ENCODE results near the gene MPND.
"Not testable (repeated sequence)": the region's sequence is repeated elsewhere in the genome, so short reads cannot be mapped to it uniquely, and the experiment has no call there.

The MPND gene

GRCh38 chr19:4319067-4319718 lies 24.2 kb upstream of the MPND start:
- no peak for DNase-seq (ENCODE audit: low read depth, low spot score)

- DNase-seq (ENCODE audit: low read depth, low spot score), result no peak
Measured at GRCh38 chr19:4320419-4320818, 22.9 kb upstream of the MPND start.

GRCh38 chr19:4322942-4323665 lies 20.3 kb upstream of the MPND start:
- DNase-seq (ENCODE audit: low read depth, low spot score), result no peak

- DNase-seq (ENCODE audit: low read depth, low spot score), result no peak
Measured at GRCh38 chr19:4323692-4324091, 19.7 kb upstream of the MPND start.

GRCh38 chr19:4324228-4324627 lies 19.1 kb upstream of the MPND start:
- no peak for DNase-seq (ENCODE audit: low read depth, low spot score)

GRCh38 chr19:4326215-4326836 lies 17.0 kb upstream of the MPND start:
- DNase-seq (ENCODE audit: low read depth, low spot score), result no peak

GRCh38 chr19:4326837-4327251 lies 16.5 kb upstream of the MPND start:
- peak; percentile 28 for DNase-seq (ENCODE audit: low read depth, low spot score)

- DNase-seq (ENCODE audit: low read depth, low spot score), result peak; percentile 67
Measured at GRCh38 chr19:4327252-4327876, 16.0 kb upstream of the MPND start.

GRCh38 chr19:4327877-4328242 lies 15.5 kb upstream of the MPND start:
- no peak for DNase-seq (ENCODE audit: low read depth, low spot score)

GRCh38 chr19:4328243-4328990 lies 14.9 kb upstream of the MPND start:
- peak; percentile 97 for DNase-seq (ENCODE audit: low read depth, low spot score)

- not testable (repeated sequence) for DNase-seq (ENCODE audit: low read depth, low spot score)
Measured at GRCh38 chr19:4328991-4329681, 14.2 kb upstream of the MPND start.

GRCh38 chr19:4329858-4330257 lies 13.5 kb upstream of the MPND start:
- DNase-seq (ENCODE audit: low read depth, low spot score), result no peak

GRCh38 chr19:4334929-4335570 lies 8.3 kb upstream of the MPND start:
- no peak for DNase-seq (ENCODE audit: low read depth, low spot score)

- DNase-seq (ENCODE audit: low read depth, low spot score), result no peak
Measured at GRCh38 chr19:4337906-4338440, 5.4 kb upstream of the MPND start.

GRCh38 chr19:4338441-4339355 lies 4.7 kb upstream of the MPND start, which contains the start of gene STAP2:
TSS of gene STAP2 (minus strand) at chr19:4338827. CDS start at chr19:4338753, 74 bp downstream.
- DNase-seq (ENCODE audit: low read depth, low spot score), result no peak

- DNase-seq (ENCODE audit: low read depth, low spot score), result no peak
Measured at GRCh38 chr19:4342314-4342614, 1.1 kb upstream of the MPND start.

- DNase-seq (ENCODE audit: low read depth, low spot score), result peak; percentile 100
Measured at GRCh38 chr19:4342615-4343369, 570 bp upstream of the MPND start.

GRCh38 chr19:4345342-4346019 lies 2.1 kb downstream of the MPND start:
- no peak for DNase-seq (ENCODE audit: low read depth, low spot score)

Data from astrocyte of the hippocampus (primary cell).